Ectodermal cell (in vitro differentiated cells): ENCODE measurements around the gene ACLY.
A peak's percentile ranks its signal among the peaks of the same experiment; 100 is the strongest.
"Not testable (repeated sequence)": the region's sequence is repeated elsewhere in the genome, so short reads cannot be mapped to it uniquely, and the experiment has no call there.

Experiments used
- H3K27ac ChIP-seq: 2 replicates; pipeline ENCODE4 v1.7.0; 2013; ENCODE audit warnings: mild to moderate bottlenecking, low read depth, low read length; ENCODE audit not compliant: insufficient read depth, poor library complexity, severe bottlenecking
- H3K27me3 ChIP-seq: 2 replicates; pipeline ENCODE4 v1.7.0; 2013; ENCODE audit warnings: mild to moderate bottlenecking, low read length; ENCODE audit not compliant: insufficient read depth, control insufficient read depth, poor library complexity, severe bottlenecking
- H3K36me3 ChIP-seq: one replicate; pipeline ENCODE4 v1.7.0; 2013; ENCODE audit warnings: low read length; ENCODE audit not compliant: control insufficient read depth, insufficient read depth
- H3K4me1 ChIP-seq: one replicate; pipeline ENCODE4 v1.7.0; 2013; ENCODE audit warnings: low read length; ENCODE audit not compliant: control insufficient read depth, insufficient read depth
- H3K4me3 ChIP-seq: 2 replicates; pipeline ENCODE4 v1.7.0; 2013; ENCODE audit warnings: low read depth, low read length, control low read depth; ENCODE audit not compliant: insufficient read depth
- H3K9me3 ChIP-seq: 2 replicates; pipeline ENCODE4 v1.7.0; 2013; ENCODE audit warnings: mild to moderate bottlenecking, low read length, moderate library complexity; ENCODE audit not compliant: control insufficient read depth
- WGBS, 2 experiments: methylation state at CpG; one replicate each; pipeline ENCODE4 v1.1.7; 2013; ENCODE audit warnings: missing lambda C conversion rate in 2 of 2; 5-methylcytosine and 5-hydroxymethylcytosine counted together

The ACLY gene

GRCh38 chr17:41835800-41836549 is 82.8 kb downstream of the ACLY start, which contains the start of gene NT5C3B:
TSS of gene NT5C3B (minus strand) at chr17:41836232. CDS start at chr17:41836193, 39 bp downstream.
- Histone ChIP-seq H3K4me1 (peaks cover 8% of the 10 kb centered on the region), H3K9me3 (no peaks in the 10 kb centered on the region), H3K36me3 (peaks cover 9% of the 10 kb centered on the region), H3K27ac (no peak within 1 kb of the TSS), H3K4me3 (peak within 1 kb of the TSS; percentile 96), H3K27me3 (peaks cover 6% of the 10 kb centered on the region)
- 1% methylated on average over 72 of the region's 72 CpGs for WGBS, 2 experiments

- H3K4me1 ChIP-seq: peaks cover 8% of the 10 kb centered on the region
- H3K4me3 ChIP-seq: peak overlapping the region; percentile 96
- H3K27me3 ChIP-seq: peaks cover 6% of the 10 kb centered on the region
- no peak overlapping the region for H3K27ac ChIP-seq
- WGBS, 2 experiments: 15 to 17% methylated on average over 13 of the region's 13 CpGs
- no peaks in the 10 kb centered on the region for H3K9me3 ChIP-seq
- H3K36me3 ChIP-seq: peaks cover 9% of the 10 kb centered on the region
These were observed 83.4 kb downstream of the ACLY start for GRCh38 chr17:41835214-41835799.

- H3K4me1 ChIP-seq, H3K27ac ChIP-seq, H3K4me3 ChIP-seq, H3K27me3 ChIP-seq, H3K9me3 ChIP-seq: not testable (repeated sequence)
- peaks cover 27% of the 10 kb centered on the region for H3K36me3 ChIP-seq
- WGBS, 2 experiments: 86 to 87% methylated on average over 10 of the region's 10 CpGs
These were observed 88.8 kb downstream of the ACLY start for GRCh38 chr17:41829961-41830360.

DNA sequence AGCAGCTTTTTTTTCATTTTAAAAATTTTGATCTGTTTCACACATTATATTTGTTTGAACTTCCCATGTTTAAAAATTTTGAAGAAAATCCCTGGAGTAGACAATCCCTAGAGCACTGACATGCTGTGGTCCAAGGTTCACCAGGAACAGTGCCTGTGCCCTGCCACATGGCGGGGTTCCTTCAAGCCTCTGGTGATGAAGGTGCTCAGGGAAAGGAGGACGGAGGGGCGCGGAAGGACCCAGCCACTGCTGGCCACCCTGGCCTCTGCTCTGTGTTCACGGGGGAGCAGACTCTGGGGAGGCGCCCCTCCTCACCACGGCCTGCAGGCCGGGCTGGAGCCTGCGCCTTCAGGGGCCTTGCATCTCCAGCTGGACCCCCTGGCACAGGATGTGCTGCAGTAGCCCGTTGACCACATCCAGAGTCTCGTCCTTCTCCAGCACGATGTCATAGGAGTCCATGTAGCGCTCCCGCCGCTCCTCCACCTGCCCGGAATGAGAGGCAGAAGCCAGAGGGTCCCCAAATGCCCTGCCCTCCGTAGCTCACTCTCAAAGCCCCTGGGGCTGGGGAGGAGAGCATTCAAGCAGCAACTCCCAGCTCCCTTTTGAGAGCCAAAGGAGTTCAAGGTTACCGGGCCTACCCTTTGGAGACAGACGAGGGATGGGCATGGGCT is 93.4 kb downstream of the ACLY start:
- WGBS, 2 experiments: 94 to 95% methylated on average over 19 of the region's 19 CpGs
- Histone ChIP-seq H3K9me3 (no peaks in the 10 kb centered on the region), H3K4me1 (peaks cover 11% of the 10 kb centered on the region), H3K27me3 (no peaks in the 10 kb centered on the region), H3K27ac (no peak overlapping the region), H3K36me3 (peaks cover 22% of the 10 kb centered on the region), H3K4me3 (no peak overlapping the region)

- Histone ChIP-seq H3K36me3 (peaks cover 18% of the 10 kb centered on the region), H3K27me3 (no peaks in the 10 kb centered on the region), H3K9me3 (no peaks in the 10 kb centered on the region), H3K4me3 (no peak overlapping the region), H3K4me1 (peaks cover 18% of the 10 kb centered on the region), H3K27ac (no peak overlapping the region)
- WGBS, 2 experiments: 76 to 78% methylated on average over 7 of the region's 7 CpGs
These were observed 94.7 kb downstream of the ACLY start for GRCh38 chr17:41824086-41824485.

- Histone ChIP-seq H3K36me3 (peaks cover 18% of the 10 kb centered on the region), H3K4me3 (no peak overlapping the region), H3K27ac (no peak overlapping the region), H3K27me3 (no peaks in the 10 kb centered on the region), H3K4me1 (peaks cover 19% of the 10 kb centered on the region), H3K9me3 (no peaks in the 10 kb centered on the region)
- 92 to 95% methylated on average over 7 of the region's 7 CpGs for WGBS, 2 experiments
These were observed 95.2 kb downstream of the ACLY start for GRCh38 chr17:41823580-41823979.

- Histone ChIP-seq H3K4me3 (no peak overlapping the region), H3K4me1 (peaks cover 19% of the 10 kb centered on the region), H3K9me3 (no peaks in the 10 kb centered on the region), H3K36me3 (peaks cover 21% of the 10 kb centered on the region), H3K27me3 (no peaks in the 10 kb centered on the region), H3K27ac (peak overlapping the region; percentile 36)
- 83 to 94% methylated on average over 1 of the region's 1 CpG for WGBS, 2 experiments
These were observed 95.6 kb downstream of the ACLY start for GRCh38 chr17:41823141-41823524.

- 95 to 96% methylated on average over 12 of the region's 12 CpGs for WGBS, 2 experiments
- H3K9me3 ChIP-seq: no peaks in the 10 kb centered on the region
- peaks cover 19% of the 10 kb centered on the region for H3K36me3 ChIP-seq
- H3K27ac ChIP-seq: no peak overlapping the region
- peaks cover 19% of the 10 kb centered on the region for H3K4me1 ChIP-seq
- H3K27me3 ChIP-seq: no peaks in the 10 kb centered on the region
- no peak overlapping the region for H3K4me3 ChIP-seq
These were observed 96.3 kb downstream of the ACLY start for GRCh38 chr17:41822216-41823140.

GRCh38 chr17:41821776-41822175 is 97.0 kb downstream of the ACLY start:
- Histone ChIP-seq H3K9me3 (no peaks in the 10 kb centered on the region), H3K27me3 (no peaks in the 10 kb centered on the region), H3K27ac (no peak overlapping the region), H3K36me3 (peaks cover 17% of the 10 kb centered on the region), H3K4me3 (no peak overlapping the region), H3K4me1 (peaks cover 19% of the 10 kb centered on the region)
- WGBS, 2 experiments: 94% methylated on average over 14 of the region's 14 CpGs
